OCI-LY3 (cell line): ENCODE measurements around the gene OBSL1.

Experiments
- H2AFZ ChIP-seq: fragments of 200-600, 300-600 bp; shearing (Covaris generic); 2 replicates; pipeline ENCODE4 v1.6.0; 2014; ENCODE audit warnings: antibody characterized with exemption, low read depth, low read length
- H3K27ac ChIP-seq: fragments of 200-600, 300-600 bp; sonication (generic); 2 replicates; pipeline ENCODE4 v1.5.1; 2014; ENCODE audit warnings: mild to moderate bottlenecking, low read length, moderate library complexity, mixed read lengths
- H3K27me3 ChIP-seq: fragments of 200-600, 300-600 bp; sonication (generic); 2 replicates; pipeline ENCODE4 v1.6.1; 2014; ENCODE audit warnings: low read depth, low read length, mixed read lengths
- H3K36me3 ChIP-seq: fragments of 200-600, 300-600 bp; sonication (generic); replicated peaks from 2 replicates; pipeline ENCODE3; 2014; ENCODE audit warnings: low read depth, low read length, mixed read lengths
- H3K4me1 ChIP-seq: fragments of 300-600, 200-600 bp; sonication (generic); 2 replicates; pipeline ENCODE4 v1.6.1; 2014; ENCODE audit warnings: low read length, mixed read lengths
- H3K4me2 ChIP-seq: fragments of 200-600, 300-600 bp; sonication (generic); 2 replicates; pipeline ENCODE4 v1.6.1; 2014; ENCODE audit warnings: low read length, mixed read lengths
- H3K4me3 ChIP-seq: fragments of 300-600, 200-600 bp; sonication (generic); 2 replicates; pipeline ENCODE4 v1.5.1; 2014; ENCODE audit warnings: antibody characterized with exemption, mild to moderate bottlenecking, low read length, moderate library complexity
- H3K79me2 ChIP-seq: fragments of 300-600, 200-600 bp; shearing (Covaris generic); 2 replicates; pipeline ENCODE4 v1.6.1; 2014; ENCODE audit warnings: mild to moderate bottlenecking, low read length, mixed read lengths
- H3K9ac ChIP-seq: fragments of 300-600, 200-600 bp; shearing (Covaris generic); 2 replicates; pipeline ENCODE4 v1.6.0; 2014; ENCODE audit warnings: mild to moderate bottlenecking, low read length, moderate library complexity
- H3K9me3 ChIP-seq: fragments of 200-600, 300-600 bp; shearing (Covaris generic); 2 replicates; pipeline ENCODE4 v1.6.1; 2014; ENCODE audit warnings: low read length, mixed read lengths; ENCODE audit not compliant: insufficient read depth
- H4K20me1 ChIP-seq: fragments of 200-600, 300-600 bp; sonication (generic); 2 replicates; pipeline ENCODE4 v1.6.1; 2016; ENCODE audit warnings: low read length, mixed read lengths; ENCODE audit not compliant: insufficient read depth
- CTCF ChIP-seq: fragments of 200-600, 300-600 bp; sonication (generic); IDR thresholded peaks from 2 replicates; pipeline ENCODE4 v1.5.1; 2014; ENCODE audit warnings: antibody characterized with exemption, low read length, low read depth
- EZH2phosphoT487 ChIP-seq: fragments of 200-600 bp; shearing (Covaris generic); IDR thresholded peaks from 2 replicates; pipeline ENCODE4 v1.6.1; 2018; ENCODE audit warnings: antibody characterized with exemption, mixed run types, low read depth

Gene OBSL1

DNA sequence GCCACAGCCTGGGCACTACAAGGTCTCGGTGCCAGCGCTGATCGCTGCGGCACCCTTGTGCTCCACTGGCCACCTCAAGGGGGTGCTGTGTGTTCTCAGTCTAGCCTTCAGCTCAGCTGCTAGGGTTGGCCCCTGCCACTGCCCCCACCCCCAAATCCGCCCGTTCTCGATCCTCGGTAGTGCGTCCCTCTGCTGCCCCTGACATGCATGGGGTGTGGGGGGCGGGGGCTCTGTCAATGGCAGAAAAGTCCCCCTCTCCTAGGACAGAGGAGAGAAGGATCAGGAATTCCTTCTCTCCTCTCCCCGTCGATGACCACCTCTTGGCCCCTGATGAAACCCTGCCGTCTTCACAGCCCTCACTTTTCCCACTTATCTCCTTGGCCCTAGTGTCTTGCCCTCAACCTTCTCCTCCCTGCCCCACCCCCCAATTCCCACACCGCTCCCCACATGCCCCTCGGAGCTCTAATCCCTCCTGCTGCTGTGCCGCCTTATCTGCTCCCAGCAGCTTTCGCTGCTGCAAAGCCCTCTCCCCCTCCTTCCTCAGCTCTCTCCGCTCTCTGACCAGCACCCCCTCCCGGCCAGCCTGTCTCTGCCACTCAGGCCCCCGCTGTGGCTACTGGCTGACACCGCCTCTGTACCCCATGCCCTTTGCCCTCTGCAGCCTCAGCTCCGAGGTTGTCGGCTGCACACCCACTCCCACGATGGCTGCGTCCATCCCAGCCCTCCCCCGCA lies 61.4 kb downstream of the OBSL1 start:
- H3K4me1 ChIP-seq, result 0 out of 2 replicates have a peak, but pooled peaks cover 5% of the 10 kb centered on the region
- H4K20me1 ChIP-seq, result no peaks in the 10 kb centered on the region
- H3K27ac ChIP-seq, result no peak overlapping the region
- peak overlapping the region; percentile 38; the same call in 1 of the 2 replicates for H3K4me3 ChIP-seq
- H3K9ac ChIP-seq, result no peak overlapping the region
- no peaks in the 10 kb centered on the region for H3K79me2 ChIP-seq
- no peaks in the 10 kb centered on the region for H3K9me3 ChIP-seq
- peaks cover 21% of the 10 kb centered on the region for H3K27me3 ChIP-seq
- peak overlapping the region; percentile 52 for H3K4me2 ChIP-seq
- no peaks in the 10 kb centered on the region for H3K36me3 ChIP-seq
- TF ChIP-seq EZH2phosphoT487 (no peak), CTCF (peak; percentile 45)
- H2AFZ ChIP-seq, result no peak overlapping the region

DNA sequence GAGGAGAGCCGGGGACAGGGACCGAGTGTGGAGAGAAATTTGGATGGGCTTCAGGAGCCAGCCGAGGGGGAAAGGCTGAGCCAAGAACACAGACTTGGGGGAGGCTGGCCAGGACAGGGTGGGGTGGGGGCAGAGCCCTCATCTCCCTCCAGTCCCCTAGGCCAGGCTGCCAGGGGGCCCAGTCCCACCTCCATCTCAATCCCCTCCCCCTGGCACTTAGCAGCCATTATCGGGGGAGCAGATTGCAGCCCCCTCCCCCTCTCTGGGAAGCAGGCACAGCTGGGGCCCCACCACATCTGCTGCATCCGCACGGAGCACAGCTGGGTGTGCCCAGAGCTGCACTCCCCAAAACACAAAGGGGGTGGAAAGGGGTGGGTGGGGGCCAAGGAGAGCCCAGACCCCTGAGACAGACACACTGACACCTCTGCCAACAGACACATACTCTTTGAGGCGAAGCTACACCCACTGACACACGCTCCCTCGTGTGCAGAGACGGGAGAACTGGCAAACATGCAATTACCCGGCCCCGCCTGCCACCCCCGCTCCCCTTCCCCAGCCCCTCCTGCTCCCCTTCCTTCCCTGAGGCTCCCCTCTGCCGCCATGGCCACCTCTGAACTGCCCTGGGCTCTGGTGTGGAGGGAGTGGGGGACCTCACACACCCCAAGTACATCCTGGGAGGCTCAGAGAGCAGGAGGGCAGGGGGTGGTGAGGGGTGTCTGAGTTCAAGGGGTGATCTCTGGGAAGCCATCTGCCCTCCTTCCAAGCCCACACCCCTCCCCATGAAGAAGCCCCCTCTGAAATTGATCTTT lies 62.2 kb downstream of the OBSL1 start:
- Histone ChIP-seq H3K9ac (no peak overlapping the region), H3K9me3 (no peaks in the 10 kb centered on the region), H3K4me3 (no peak overlapping the region), H2AFZ (no peak overlapping the region), H3K27me3 (peaks cover 21% of the 10 kb centered on the region), H3K79me2 (no peaks in the 10 kb centered on the region), H3K4me1 (0 out of 2 replicates have a peak, but pooled peaks cover 5% of the 10 kb centered on the region), H4K20me1 (no peaks in the 10 kb centered on the region), H3K36me3 (no peaks in the 10 kb centered on the region), H3K27ac (no peak overlapping the region), H3K4me2 (peak overlapping the region; percentile 52; the same call in 1 of the 2 replicates)
- no peak for TF ChIP-seq CTCF
- TF ChIP-seq EZH2phosphoT487, result no peak

DNA sequence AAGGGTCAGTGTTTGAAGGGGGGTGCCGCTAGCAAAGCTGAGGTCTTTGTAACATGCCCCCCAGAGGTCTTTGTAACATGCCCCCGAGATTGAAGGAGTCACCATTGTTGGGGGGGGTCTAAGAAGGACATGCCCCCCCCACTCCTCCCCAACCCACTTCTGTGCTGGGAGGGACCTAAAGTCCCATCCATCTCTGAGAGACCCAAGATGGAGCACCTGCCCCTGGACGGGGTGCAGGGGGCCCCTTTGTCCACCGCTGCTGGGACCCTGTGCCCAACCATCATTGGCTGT lies 63.0 kb downstream of the OBSL1 start:
- Histone ChIP-seq H3K9me3 (no peaks in the 10 kb centered on the region), H3K36me3 (no peaks in the 10 kb centered on the region), H3K27me3 (peaks cover 14% of the 10 kb centered on the region), H3K4me1 (0 out of 2 replicates have a peak, but pooled peaks cover 5% of the 10 kb centered on the region), H3K9ac (no peak overlapping the region), H2AFZ (no peak overlapping the region), H3K27ac (no peak overlapping the region), H4K20me1 (no peaks in the 10 kb centered on the region), H3K4me3 (no peak overlapping the region), H3K4me2 (no peak overlapping the region), H3K79me2 (no peaks in the 10 kb centered on the region)
- TF ChIP-seq CTCF (no peak), EZH2phosphoT487 (no peak)
